CD4-positive, alpha-beta T cell (primary cell): ENCODE data around the gene EXOSC3. TPM values are rescaled to one million over a fixed set of nuclear protein-coding genes. Genes with fewer than 3 reads are reported as not detected.

Experiments used
- ATAC-seq: fragments of 200-7000 bp; cut with Tn5 transposase; one replicate; pipeline ENCODE4 v1.10.0; 2022; ENCODE audit warnings: mild to moderate bottlenecking; ENCODE audit not compliant: poor library complexity
- CTCF ChIA-PET: fragments of 350-600 bp; sonication (Branson Sonifier 250); formaldehyde crosslinking; loops from one replicate; lab custom pipeline; 2021; ENCODE audit warnings: antibody characterized with exemption, inconsistent platforms; lab: Charles Lee
- POLR2A ChIA-PET: fragments of 350-600 bp; sonication (Branson Sonifier 250); formaldehyde crosslinking; loops from one replicate; lab custom pipeline; 2021; ENCODE audit warnings: antibody characterized with exemption, inconsistent platforms; lab: Charles Lee
- DNase-seq, 14 experiments: peaks; one replicate each; pipeline ENCODE4 v3.0.0-alpha.2; 2013 to 2020; ENCODE audit warnings: mixed read lengths in 2 of 14
- H3K27ac ChIP-seq, 2 donors: one replicate each; pipeline versions ENCODE4 v1.5.1 to v1.7.0; 2013; ENCODE audit warnings: low read length in 2 of 2, low read depth in 1 of 2, mild to moderate bottlenecking in 1 of 2
- H3K27me3 ChIP-seq, 2 experiments: 1 replicate in 1 of 2; 2 replicates in 1 of 2; pipeline versions ENCODE4 v1.6.1 to v1.7.0; 2013; ENCODE audit warnings: low read length in 2 of 2, control low read depth in 1 of 2, mild to moderate bottlenecking in 1 of 2, moderate library complexity in 1 of 2; ENCODE audit not compliant: insufficient read depth in 2 of 2, control insufficient read depth in 1 of 2
- H3K36me3 ChIP-seq: one replicate; pipeline ENCODE4 v1.6.1; 2013; ENCODE audit warnings: low read length, control low read depth; ENCODE audit not compliant: insufficient read depth
- H3K4me1 ChIP-seq: one replicate; pipeline ENCODE4 v1.6.1; 2013; ENCODE audit warnings: low read length, control low read depth; ENCODE audit not compliant: insufficient read depth
- H3K4me3 ChIP-seq: one replicate; pipeline ENCODE4 v1.5.1; 2013; ENCODE audit warnings: mild to moderate bottlenecking, low read length, moderate library complexity
- H3K9me3 ChIP-seq, 2 experiments: 1 replicate in 1 of 2; 2 replicates in 1 of 2; pipeline versions ENCODE4 v1.6.1 to v1.7.0; 2013; ENCODE audit warnings: low read length in 2 of 2, mild to moderate bottlenecking in 2 of 2, control low read depth in 1 of 2, moderate library complexity in 1 of 2; ENCODE audit not compliant: control insufficient read depth in 1 of 2, insufficient read depth in 1 of 2
- H3K27ac Mint-ChIP-seq: one replicate; pipeline ENCODE4 v1.8.0; 2020; ENCODE audit warnings: mixed read lengths
- H3K27me3 Mint-ChIP-seq: one replicate; pipeline ENCODE4 v1.8.0; 2021; ENCODE audit warnings: mixed read lengths
- H3K36me3 Mint-ChIP-seq: one replicate; pipeline ENCODE4 v1.8.0; 2021; ENCODE audit warnings: low read depth, mixed read lengths
- H3K4me1 Mint-ChIP-seq: one replicate; pipeline ENCODE4 v1.8.0; 2021; ENCODE audit warnings: low read depth, mixed read lengths
- H3K4me3 Mint-ChIP-seq: one replicate; pipeline ENCODE4 v1.8.0; 2020; ENCODE audit warnings: mild to moderate bottlenecking, mixed read lengths
- H3K9me3 Mint-ChIP-seq: one replicate; pipeline ENCODE4 v1.8.0; 2020; ENCODE audit warnings: mixed read lengths
- intact Hi-C, 2 experiments: fragments of 100-400 bp; cut with DNase I in 1 of 2; cut with micrococcal nuclease in 1 of 2; formaldehyde crosslinking; loops; one replicate each; pipeline versions ENCODE4 v1.15.1 to v1.9.0; 2023 to 2025; cut with DNase I, micrococcal nuclease
- total RNA-seq, 174 experiments: library from RNA in 2 of 174; stranded (reverse) in 2 of 174; gene quantifications; one replicate each; pipeline ENCODE4 v1.2.3 and lab custom pipeline; 2021 to 2026
- TF ChIP-seq, protein P1 (sequence below): fragments of 200-600 bp; IDR thresholded peaks from one replicate; pipeline ENCODE4 v1.8.0; 2022; ENCODE audit warnings: antibody characterized with exemption, mild to moderate bottlenecking

EXOSC3 gene
- total RNA-seq, 2 experiments from 2014 or later: 42.9 to 44.2 TPM

DNA sequence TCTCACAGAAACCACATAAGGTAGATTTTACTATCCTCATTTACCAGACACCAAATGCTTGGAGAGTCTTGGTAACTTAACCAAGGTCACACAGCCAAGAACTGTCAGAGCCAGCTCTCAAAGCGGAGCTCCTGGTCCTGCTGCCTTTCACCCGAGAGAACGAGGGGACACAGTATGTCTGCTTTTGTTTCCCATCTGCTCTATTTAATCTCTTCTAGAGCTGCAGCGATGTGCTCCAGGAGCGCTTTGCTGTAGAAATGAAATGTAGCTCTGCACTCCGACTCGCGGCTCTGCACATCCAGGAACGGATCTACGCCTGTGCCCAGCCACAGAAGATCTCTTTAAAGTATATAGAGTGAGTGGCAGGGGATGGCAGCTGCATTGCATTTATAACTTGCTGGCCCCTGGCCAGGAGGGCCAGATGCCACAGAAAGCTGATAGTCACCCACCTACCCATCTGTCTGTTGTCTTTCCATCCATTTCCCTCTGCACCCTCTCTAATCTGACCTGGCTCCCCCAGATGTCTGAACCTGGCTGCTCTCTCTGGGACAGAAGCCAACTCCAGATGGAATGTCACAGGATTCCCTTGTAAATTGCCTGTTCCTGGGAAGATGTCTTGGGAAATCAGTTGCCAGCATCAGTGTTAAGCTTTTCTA lies 52.6 kb downstream of the EXOSC3 start:
- no peaks in the 10 kb centered on the region for H3K4me1 Mint-ChIP-seq
- H3K36me3 ChIP-seq: no peaks in the 10 kb centered on the region
- POLR2A ChIA-PET: no interaction called here

DNA sequence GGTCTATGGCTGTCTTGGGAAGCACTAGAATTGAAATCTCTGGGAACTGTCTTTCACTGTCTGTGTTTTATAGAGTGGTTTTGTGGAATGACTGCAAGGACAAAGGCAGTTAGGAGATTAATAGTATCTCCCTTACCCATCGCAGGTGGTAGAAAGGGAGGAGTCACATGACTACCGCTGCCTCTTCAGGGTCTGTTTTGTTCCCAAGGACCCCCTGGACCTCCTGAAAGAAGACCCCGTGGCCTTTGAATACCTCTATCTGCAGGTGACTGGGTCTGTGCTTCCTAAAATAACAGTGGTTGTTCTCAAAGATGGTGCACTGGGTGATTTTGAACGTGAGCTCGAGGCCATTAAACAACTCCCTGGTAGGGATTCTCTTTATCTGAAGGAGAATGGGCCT lies 54.0 kb downstream of the EXOSC3 start:
- CTCF ChIA-PET: no interaction called here
- H3K4me3 ChIP-seq: no peak overlapping the region
- H3K9me3 Mint-ChIP-seq: no peaks in the 10 kb centered on the region
- no peak for ATAC-seq
- no peak overlapping the region for H3K27ac Mint-ChIP-seq
- no peaks in the 10 kb centered on the region for H3K9me3 ChIP-seq
- H3K36me3 ChIP-seq: no peaks in the 10 kb centered on the region
- no peaks in the 10 kb centered on the region for H3K4me1 Mint-ChIP-seq
- DNase-seq: no peak
- H3K36me3 Mint-ChIP-seq: no peaks in the 10 kb centered on the region
- H3K27me3 Mint-ChIP-seq: peaks cover 18% of the 10 kb centered on the region
- H3K27me3 ChIP-seq: peaks cover 2 to 3% of the 10 kb centered on the region in 2 experiments
- POLR2A ChIA-PET: no interaction called here
- no peaks in the 10 kb centered on the region for H3K4me1 ChIP-seq
- intact Hi-C loops: no loop called here
- TF ChIP-seq, protein P1, sequence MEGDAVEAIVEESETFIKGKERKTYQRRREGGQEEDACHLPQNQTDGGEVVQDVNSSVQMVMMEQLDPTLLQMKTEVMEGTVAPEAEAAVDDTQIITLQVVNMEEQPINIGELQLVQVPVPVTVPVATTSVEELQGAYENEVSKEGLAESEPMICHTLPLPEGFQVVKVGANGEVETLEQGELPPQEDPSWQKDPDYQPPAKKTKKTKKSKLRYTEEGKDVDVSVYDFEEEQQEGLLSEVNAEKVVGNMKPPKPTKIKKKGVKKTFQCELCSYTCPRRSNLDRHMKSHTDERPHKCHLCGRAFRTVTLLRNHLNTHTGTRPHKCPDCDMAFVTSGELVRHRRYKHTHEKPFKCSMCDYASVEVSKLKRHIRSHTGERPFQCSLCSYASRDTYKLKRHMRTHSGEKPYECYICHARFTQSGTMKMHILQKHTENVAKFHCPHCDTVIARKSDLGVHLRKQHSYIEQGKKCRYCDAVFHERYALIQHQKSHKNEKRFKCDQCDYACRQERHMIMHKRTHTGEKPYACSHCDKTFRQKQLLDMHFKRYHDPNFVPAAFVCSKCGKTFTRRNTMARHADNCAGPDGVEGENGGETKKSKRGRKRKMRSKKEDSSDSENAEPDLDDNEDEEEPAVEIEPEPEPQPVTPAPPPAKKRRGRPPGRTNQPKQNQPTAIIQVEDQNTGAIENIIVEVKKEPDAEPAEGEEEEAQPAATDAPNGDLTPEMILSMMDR: no peak
- no peak overlapping the region for H3K4me3 Mint-ChIP-seq
- no peak overlapping the region for H3K27ac ChIP-seq

More for the DNA sequence above, 52.6 kb downstream of the EXOSC3 start:
- TF ChIP-seq, protein P1: no peak
- H3K27me3 ChIP-seq: peaks cover 1 to 2% of the 10 kb centered on the region in 2 experiments
- H3K4me3 Mint-ChIP-seq: no peak overlapping the region
- H3K27ac Mint-ChIP-seq: no peak overlapping the region
- CTCF ChIA-PET: no interaction called here
- peaks cover 12% of the 10 kb centered on the region for H3K27me3 Mint-ChIP-seq
- no peaks in the 10 kb centered on the region for H3K4me1 ChIP-seq
- H3K36me3 Mint-ChIP-seq: no peaks in the 10 kb centered on the region
- DNase-seq: no peak
- H3K9me3 Mint-ChIP-seq: no peaks in the 10 kb centered on the region
- intact Hi-C loops: no loop called here
- no peak for ATAC-seq
- no peak overlapping the region for H3K4me3 ChIP-seq
- no peak overlapping the region for H3K27ac ChIP-seq
- no peaks in the 10 kb centered on the region for H3K9me3 ChIP-seq

DNA sequence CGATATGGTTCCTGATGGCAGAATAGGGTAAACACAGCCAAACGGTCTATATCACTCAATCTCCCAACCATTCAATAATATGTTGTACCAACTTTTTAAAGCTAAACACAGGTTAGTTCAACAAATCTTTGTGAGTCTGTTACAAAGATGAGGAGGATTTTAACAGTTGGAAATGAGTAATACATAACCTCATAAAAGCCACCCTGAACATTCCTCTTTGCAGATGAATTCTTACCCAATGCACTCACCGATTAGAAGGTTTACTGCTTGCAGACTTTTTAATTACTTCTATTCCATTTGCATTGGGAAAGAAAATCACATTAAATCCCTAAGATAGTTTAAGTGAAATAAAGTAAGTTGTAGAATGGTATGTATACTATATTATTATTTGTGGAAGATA lies 54.6 kb downstream of the EXOSC3 start:
- Histone ChIP-seq H3K9me3 (no peaks in the 10 kb centered on the region), H3K27ac (no peak overlapping the region), H3K27me3 (peaks cover 2 to 3% of the 10 kb centered on the region in 2 experiments), H3K4me1 (no peaks in the 10 kb centered on the region), H3K4me3 (no peak overlapping the region), H3K36me3 (no peaks in the 10 kb centered on the region)
- H3K4me1 Mint-ChIP-seq: no peaks in the 10 kb centered on the region
- TF ChIP-seq, protein P1: no peak
- no peak for ATAC-seq
- H3K27me3 Mint-ChIP-seq: peaks cover 18% of the 10 kb centered on the region
- intact Hi-C loops: no loop called here
- ChIA-PET CTCF (no interaction called here), POLR2A (no interaction called here)
- H3K36me3 Mint-ChIP-seq: no peaks in the 10 kb centered on the region
- H3K9me3 Mint-ChIP-seq: no peaks in the 10 kb centered on the region
- H3K27ac Mint-ChIP-seq: no peak overlapping the region
- H3K4me3 Mint-ChIP-seq: no peak overlapping the region
- DNase-seq: no peak

Other genes starting within 250 kb of the EXOSC3 start
- 1 to 10 TPM in 1 of 2 experiments, under 1 TPM in 1; 0.81 to 2.3 TPM for gene FBXO10, start 208.7 kb downstream of the EXOSC3 start, total RNA-seq
- gene TOMM5, start 192.5 kb downstream of the EXOSC3 start, total RNA-seq: 10 to 100 TPM; 31.4 to 35.3 TPM
- not detected for gene FRMPD1, start 134.1 kb downstream of the EXOSC3 start, total RNA-seq
- 1 to 10 TPM; 6.6 to 8.3 TPM for gene TRMT10B, start 31.3 kb downstream of the EXOSC3 start, total RNA-seq
- gene DCAF10, start 15.7 kb upstream of the EXOSC3 start, total RNA-seq: 1 to 10 TPM; 7.2 to 7.5 TPM
- 10 to 100 TPM; 13.3 to 13.8 TPM for gene SLC25A51, start 119.1 kb upstream of the EXOSC3 start, total RNA-seq